ENCODE measurements around the gene NHLRC1.

DNA sequence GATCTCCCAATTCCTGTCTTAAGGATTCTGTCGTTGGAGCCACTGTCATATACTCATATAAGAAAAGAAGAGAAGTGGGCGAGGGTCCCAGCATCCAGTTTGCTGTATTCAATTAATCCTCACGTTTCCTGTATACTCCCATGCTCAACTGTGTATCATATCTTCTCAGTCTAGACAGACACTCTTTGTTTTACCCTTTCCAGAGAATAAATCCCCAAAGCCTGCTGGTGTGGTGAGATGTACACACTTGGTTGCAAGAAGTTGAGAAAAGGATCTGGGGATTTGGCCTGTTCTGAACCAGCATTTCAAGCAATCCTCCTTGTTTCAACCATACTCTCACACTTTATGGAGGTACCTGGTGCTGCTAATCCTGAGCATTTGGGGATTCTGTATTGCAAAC lies 29.3 kb upstream of the NHLRC1 start:
- no peak for TF ChIP-seq CTCF (IDR thresholded peaks at IDR 0.05)
- no peak for TF ChIP-seq EP300 (IDR thresholded peaks at IDR 0.05; ENCODE audit: borderline replicate concordance in 1 of 2, low read depth in 1 of 2, low read length in 1 of 2)
- no peak for TF ChIP-seq SMC3 (IDR thresholded peaks at IDR 0.05; ENCODE audit: low read depth, low read length)
- TF ChIP-seq GABPA (IDR thresholded peaks at IDR 0.05; ENCODE audit: low read depth) = no peak
- no peak for TF ChIP-seq TEAD4 (IDR thresholded peaks at IDR 0.05; ENCODE audit: borderline replicate concordance, insufficient read depth)
- TF ChIP-seq JUND (IDR thresholded peaks at IDR 0.05) = no peak
- TF ChIP-seq USF1 (IDR thresholded peaks at IDR 0.05; ENCODE audit: borderline replicate concordance, low read depth) = no peak
- TF ChIP-seq CHD2 (IDR thresholded peaks at IDR 0.05; ENCODE audit: low read length, partially characterized antibody) = no peak
- no peak for TF ChIP-seq TCF12 (IDR thresholded peaks at IDR 0.05)
- TF ChIP-seq, protein P1, sequence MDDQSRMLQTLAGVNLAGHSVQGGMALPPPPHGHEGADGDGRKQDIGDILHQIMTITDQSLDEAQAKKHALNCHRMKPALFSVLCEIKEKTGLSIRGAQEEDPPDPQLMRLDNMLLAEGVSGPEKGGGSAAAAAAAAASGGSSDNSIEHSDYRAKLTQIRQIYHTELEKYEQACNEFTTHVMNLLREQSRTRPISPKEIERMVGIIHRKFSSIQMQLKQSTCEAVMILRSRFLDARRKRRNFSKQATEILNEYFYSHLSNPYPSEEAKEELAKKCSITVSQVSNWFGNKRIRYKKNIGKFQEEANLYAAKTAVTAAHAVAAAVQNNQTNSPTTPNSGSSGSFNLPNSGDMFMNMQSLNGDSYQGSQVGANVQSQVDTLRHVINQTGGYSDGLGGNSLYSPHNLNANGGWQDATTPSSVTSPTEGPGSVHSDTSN (IDR thresholded peaks at IDR 0.05) = no peak
- TF ChIP-seq RFX5 (IDR thresholded peaks at IDR 0.05; ENCODE audit: low read length) = no peak
- TF ChIP-seq RXRA (IDR thresholded peaks at IDR 0.05; ENCODE audit: borderline replicate concordance, low read depth) = no peak
- TF ChIP-seq SIN3A (IDR thresholded peaks at IDR 0.05; ENCODE audit: borderline replicate concordance, low read depth, low read length) = no peak

Data from SK-N-SH (cell line).